Esophagus mucosa (tissue), 1 donor: ENCODE measurements around the gene DYRK1B. TPM values are rescaled to one million over a fixed set of nuclear protein-coding genes. Genes with fewer than 3 reads are reported as not detected.
"Not testable (repeated sequence)": the region's sequence is repeated elsewhere in the genome, so short reads cannot be mapped to it uniquely, and the experiment has no call there.

Source experiments
- ATAC-seq: fragments of 200-7000 bp; cut with Tn5 transposase; one replicate; pipeline ENCODE4 v1.9.1; 2020
- total RNA-seq: library from RNA; stranded (reverse); gene quantifications from one replicate; pipeline ENCODE4 v1.2.4, GENCODE V29; 2023
- donor health status: DM: yes; HTN: yes; CAD: no.

Gene DYRK1B
- total RNA-seq, 1 donor from 2014 or later, result 10.1 TPM

GRCh38 chr19:39829702-39830275, 4.2 kb downstream of the DYRK1B start:
- ATAC-seq, result no peak

GRCh38 chr19:39828654-39829032, 5.3 kb downstream of the DYRK1B start:
- no peak for ATAC-seq

GRCh38 chr19:39828015-39828653, 5.8 kb downstream of the DYRK1B start:
- ATAC-seq, result no peak

GRCh38 chr19:39827216-39827615, 6.7 kb downstream of the DYRK1B start:
- ATAC-seq, result no peak

- ATAC-seq, result no peak
These were observed 7.5 kb downstream of the DYRK1B start for GRCh38 chr19:39826311-39826945.

- ATAC-seq, result peak; percentile 7
These were observed 8.4 kb downstream of the DYRK1B start for GRCh38 chr19:39825531-39826076.

- no peak for ATAC-seq
These were observed 8.9 kb downstream of the DYRK1B start for GRCh38 chr19:39825093-39825463.

- peak; percentile 80 for ATAC-seq
These were observed 9.5 kb downstream of the DYRK1B start for GRCh38 chr19:39824143-39825092.

GRCh38 chr19:39823686-39824085, 10.3 kb downstream of the DYRK1B start:
- no peak for ATAC-seq

- no peak for ATAC-seq
These were observed 13.3 kb downstream of the DYRK1B start for GRCh38 chr19:39820696-39821095.

GRCh38 chr19:39819786-39820185, 14.2 kb downstream of the DYRK1B start:
- ATAC-seq, result no peak

GRCh38 chr19:39818626-39819097, 15.3 kb downstream of the DYRK1B start:
- no peak for ATAC-seq

GRCh38 chr19:39817888-39818561, 15.9 kb downstream of the DYRK1B start:
- no peak for ATAC-seq

- ATAC-seq, result no peak
These were observed 17.5 kb downstream of the DYRK1B start for GRCh38 chr19:39816287-39817048.

- no peak for ATAC-seq
These were observed 19.4 kb downstream of the DYRK1B start for GRCh38 chr19:39814595-39814994.

GRCh38 chr19:39814111-39814510, 19.9 kb downstream of the DYRK1B start:
- not testable (repeated sequence) for ATAC-seq

- no peak for ATAC-seq
These were observed 20.5 kb downstream of the DYRK1B start for GRCh38 chr19:39813264-39813993.

GRCh38 chr19:39811064-39811463, 22.9 kb downstream of the DYRK1B start:
- no peak for ATAC-seq

- no peak for ATAC-seq
These were observed 23.5 kb downstream of the DYRK1B start for GRCh38 chr19:39810424-39810823.

- no peak for ATAC-seq
These were observed 24.6 kb downstream of the DYRK1B start for GRCh38 chr19:39809368-39809767.
